GM12865 (cell line): ENCODE measurements around the gene MAP1LC3C.

Source experiments
- DNase-seq: peaks from one replicate; pipeline ENCODE4 v3.0.0; 2010; ENCODE audit warnings: low read depth
- H3K4me3 ChIP-seq: 2 replicates; pipeline ENCODE4 v1.5.1; 2011; ENCODE audit warnings: mild to moderate bottlenecking, low read depth, low read length, control low read depth
- TF ChIP-seq, protein P1 (sequence below): IDR thresholded peaks from 2 replicates; pipeline ENCODE4 v1.5.1; 2011; ENCODE audit warnings: low read length, control low read depth, low read depth, inconsistent platforms; ENCODE audit not compliant: insufficient read depth; ENCODE audit errors: missing control alignments

Gene MAP1LC3C

DNA sequence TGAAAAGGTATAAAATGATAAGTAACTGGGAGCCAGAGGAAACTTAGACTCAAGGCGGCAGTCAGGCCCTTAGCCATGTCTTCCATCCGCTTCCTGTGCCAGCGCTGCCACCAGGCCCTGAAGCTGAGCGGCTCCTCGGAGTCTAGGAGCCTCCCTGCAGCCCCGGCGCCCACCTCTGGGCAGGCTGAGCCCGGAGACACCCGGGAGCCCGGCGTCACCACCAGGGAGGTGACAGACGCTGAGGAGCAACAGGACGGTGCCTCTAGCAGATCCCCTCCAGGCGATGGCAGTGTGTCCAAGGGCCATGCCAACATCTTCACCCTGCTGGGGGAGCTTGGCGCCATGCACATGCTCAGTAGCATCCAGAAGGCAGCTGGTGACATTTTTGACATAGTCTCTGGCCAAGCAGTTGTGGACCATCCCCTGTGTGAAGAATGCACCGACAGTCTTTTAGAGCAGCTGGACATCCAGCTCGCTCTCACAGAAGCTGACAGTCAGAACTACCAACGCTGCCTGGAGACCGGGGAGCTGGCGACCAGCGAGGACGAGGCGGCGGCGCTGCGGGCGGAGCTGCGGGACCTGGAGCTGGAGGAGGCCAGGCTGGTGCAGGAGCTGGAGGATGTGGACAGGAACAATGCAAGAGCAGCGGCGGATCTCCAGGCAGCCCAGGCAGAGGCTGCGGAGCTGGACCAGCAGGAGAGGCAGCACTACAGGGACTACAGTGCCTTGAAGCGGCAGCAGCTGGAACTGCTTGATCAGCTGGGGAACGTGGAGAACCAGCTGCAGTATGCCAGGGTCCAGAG, 41.0 kb downstream of the MAP1LC3C start, which contains the start of gene BECN2:
Gene BECN2 (plus strand): TSS at position 76 of the 803 bp plus-strand sequence. CDS start 0 bp downstream, at position 76.
- no peak for DNase-seq
- TF ChIP-seq, protein P1, sequence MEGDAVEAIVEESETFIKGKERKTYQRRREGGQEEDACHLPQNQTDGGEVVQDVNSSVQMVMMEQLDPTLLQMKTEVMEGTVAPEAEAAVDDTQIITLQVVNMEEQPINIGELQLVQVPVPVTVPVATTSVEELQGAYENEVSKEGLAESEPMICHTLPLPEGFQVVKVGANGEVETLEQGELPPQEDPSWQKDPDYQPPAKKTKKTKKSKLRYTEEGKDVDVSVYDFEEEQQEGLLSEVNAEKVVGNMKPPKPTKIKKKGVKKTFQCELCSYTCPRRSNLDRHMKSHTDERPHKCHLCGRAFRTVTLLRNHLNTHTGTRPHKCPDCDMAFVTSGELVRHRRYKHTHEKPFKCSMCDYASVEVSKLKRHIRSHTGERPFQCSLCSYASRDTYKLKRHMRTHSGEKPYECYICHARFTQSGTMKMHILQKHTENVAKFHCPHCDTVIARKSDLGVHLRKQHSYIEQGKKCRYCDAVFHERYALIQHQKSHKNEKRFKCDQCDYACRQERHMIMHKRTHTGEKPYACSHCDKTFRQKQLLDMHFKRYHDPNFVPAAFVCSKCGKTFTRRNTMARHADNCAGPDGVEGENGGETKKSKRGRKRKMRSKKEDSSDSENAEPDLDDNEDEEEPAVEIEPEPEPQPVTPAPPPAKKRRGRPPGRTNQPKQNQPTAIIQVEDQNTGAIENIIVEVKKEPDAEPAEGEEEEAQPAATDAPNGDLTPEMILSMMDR = no peak
- no peak within 1 kb of the TSS for H3K4me3 ChIP-seq

DNA sequence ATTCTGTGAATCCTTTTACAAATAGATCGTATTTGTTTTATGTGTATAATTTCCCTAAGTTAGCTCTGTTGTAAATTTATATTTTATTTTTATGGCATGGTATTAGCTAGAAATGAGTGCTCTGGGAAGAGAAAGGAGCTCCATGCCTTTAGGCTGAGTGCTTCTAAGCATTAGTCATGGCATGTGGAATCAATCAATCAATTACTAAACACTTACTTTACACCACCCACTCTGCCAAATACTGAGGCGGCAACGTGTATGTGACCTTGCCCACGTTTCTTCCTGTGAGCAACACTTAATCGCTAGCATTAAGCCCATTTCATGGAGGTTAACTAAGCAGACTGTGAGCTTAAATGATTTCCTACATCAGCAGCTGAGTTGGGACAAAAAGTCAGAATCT, 48.5 kb downstream of the MAP1LC3C start:
- TF ChIP-seq, protein P1 = no peak
- DNase-seq = no peak
- H3K4me3 ChIP-seq = no peak overlapping the region

DNA sequence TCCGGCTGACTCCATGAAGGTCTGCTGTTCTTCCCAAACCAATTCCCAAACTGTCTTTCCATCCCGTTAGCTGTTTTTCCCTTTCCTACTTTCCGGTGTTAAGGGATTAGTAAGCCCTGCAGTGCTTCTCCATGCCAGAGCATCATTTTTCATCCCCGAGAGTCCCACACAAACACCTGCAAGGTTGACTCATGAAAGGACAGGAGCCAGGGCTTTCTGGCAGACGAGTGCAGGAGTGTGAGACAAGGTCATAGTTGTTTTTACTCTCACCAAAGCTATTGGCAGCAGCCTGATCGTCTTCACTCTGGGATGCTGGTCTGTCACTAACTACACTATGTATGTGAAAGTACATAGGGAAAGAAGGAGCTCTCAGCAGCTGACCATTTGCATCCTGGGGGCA, 51.5 kb downstream of the MAP1LC3C start:
- TF ChIP-seq, protein P1 = no peak

More for the DNA sequence above, 51.5 kb downstream of the MAP1LC3C start:
- no peak overlapping the region for H3K4me3 ChIP-seq
- DNase-seq = no peak
